AG04450 (cell line): ENCODE data around the gene NFS1. TPM values are rescaled to one million over a fixed set of nuclear protein-coding genes. Genes with fewer than 3 reads are reported as not detected.
"Not testable (repeated sequence)": the region's sequence is repeated elsewhere in the genome, so short reads cannot be mapped to it uniquely, and the experiment has no call there.

Experiments
- CTCF ChIA-PET: fragments of 300-600, 350-600 bp; formaldehyde crosslinking; extraction: SDS; loops from one replicate; lab custom pipeline; 2022; ENCODE audit warnings: antibody characterized with exemption, inconsistent platforms; lab: Charles Lee
- POLR2A ChIA-PET: fragments of 350-600 bp; formaldehyde crosslinking; extraction: SDS; loops from one replicate; lab custom pipeline; 2021; ENCODE audit warnings: antibody characterized with exemption, inconsistent platforms; lab: Yijun Ruan, JAX
- DNase-seq: peaks from one replicate; pipeline ENCODE4 v3.0.0-alpha.2; 2011; ENCODE audit warnings: low read depth, low spot score
- H3K27ac ChIP-seq: one replicate; pipeline ENCODE4 v1.5.1; 2012; ENCODE audit warnings: low read depth, low read length, control low read depth
- H3K27me3 ChIP-seq: one replicate; pipeline ENCODE4 v1.6.0; 2012; ENCODE audit warnings: low read length; ENCODE audit not compliant: control insufficient read depth, insufficient read depth
- H3K4me3 ChIP-seq: 2 replicates; pipeline ENCODE4 v1.5.1; 2011; ENCODE audit warnings: mild to moderate bottlenecking, low read depth, low read length, control low read depth
- H3K9me3 ChIP-seq: 2 replicates; pipeline ENCODE4 v1.5.1; 2012; ENCODE audit warnings: low read length; ENCODE audit not compliant: control insufficient read depth, insufficient read depth
- polyA plus RNA-seq: library from polyadenylated mRNA; depleted of rRNA; stranded (reverse); fragments of >200 nt; gene quantifications from 2 replicates; pipeline ENCODE4 v1.2.3, GENCODE V29; 2011
- TF ChIP-seq, protein P1 (sequence below): IDR thresholded peaks from 2 replicates; pipeline ENCODE4 v1.5.1; 2011; ENCODE audit warnings: low read depth, low read length, control low read depth, inconsistent platforms

NFS1 gene
- polyA plus RNA-seq, 1 experiment: 44.4 TPM

DNA sequence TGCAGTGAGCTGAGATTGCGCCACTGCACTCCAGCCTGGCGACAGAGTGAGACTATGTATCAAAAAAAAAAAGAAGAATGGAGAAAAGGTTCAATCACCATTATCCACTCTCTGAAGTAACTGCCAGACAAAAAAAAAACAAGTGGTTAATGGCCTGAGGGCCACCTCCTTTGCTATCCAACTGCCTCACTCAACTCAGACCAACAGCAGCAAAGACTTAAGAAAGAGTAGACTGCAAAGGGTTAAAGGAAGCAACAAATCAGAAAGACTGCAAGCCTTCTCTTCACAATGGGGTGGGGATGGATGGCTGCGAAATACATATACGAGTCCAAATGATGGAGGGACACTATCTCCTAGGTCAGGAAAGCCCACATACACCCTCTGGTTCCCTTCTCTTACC lies 3.2 kb downstream of the NFS1 start:
- Histone ChIP-seq H3K4me3 (no peak overlapping the region), H3K27ac (no peak overlapping the region), H3K9me3 (peaks cover 4% of the 10 kb centered on the region; the same call in 1 of the 2 replicates), H3K27me3 (no peaks in the 10 kb centered on the region)
- ChIA-PET POLR2A (no interaction called here), CTCF (no interaction called here)
- TF ChIP-seq, protein P1, sequence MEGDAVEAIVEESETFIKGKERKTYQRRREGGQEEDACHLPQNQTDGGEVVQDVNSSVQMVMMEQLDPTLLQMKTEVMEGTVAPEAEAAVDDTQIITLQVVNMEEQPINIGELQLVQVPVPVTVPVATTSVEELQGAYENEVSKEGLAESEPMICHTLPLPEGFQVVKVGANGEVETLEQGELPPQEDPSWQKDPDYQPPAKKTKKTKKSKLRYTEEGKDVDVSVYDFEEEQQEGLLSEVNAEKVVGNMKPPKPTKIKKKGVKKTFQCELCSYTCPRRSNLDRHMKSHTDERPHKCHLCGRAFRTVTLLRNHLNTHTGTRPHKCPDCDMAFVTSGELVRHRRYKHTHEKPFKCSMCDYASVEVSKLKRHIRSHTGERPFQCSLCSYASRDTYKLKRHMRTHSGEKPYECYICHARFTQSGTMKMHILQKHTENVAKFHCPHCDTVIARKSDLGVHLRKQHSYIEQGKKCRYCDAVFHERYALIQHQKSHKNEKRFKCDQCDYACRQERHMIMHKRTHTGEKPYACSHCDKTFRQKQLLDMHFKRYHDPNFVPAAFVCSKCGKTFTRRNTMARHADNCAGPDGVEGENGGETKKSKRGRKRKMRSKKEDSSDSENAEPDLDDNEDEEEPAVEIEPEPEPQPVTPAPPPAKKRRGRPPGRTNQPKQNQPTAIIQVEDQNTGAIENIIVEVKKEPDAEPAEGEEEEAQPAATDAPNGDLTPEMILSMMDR: no peak
- no peak for DNase-seq

DNA sequence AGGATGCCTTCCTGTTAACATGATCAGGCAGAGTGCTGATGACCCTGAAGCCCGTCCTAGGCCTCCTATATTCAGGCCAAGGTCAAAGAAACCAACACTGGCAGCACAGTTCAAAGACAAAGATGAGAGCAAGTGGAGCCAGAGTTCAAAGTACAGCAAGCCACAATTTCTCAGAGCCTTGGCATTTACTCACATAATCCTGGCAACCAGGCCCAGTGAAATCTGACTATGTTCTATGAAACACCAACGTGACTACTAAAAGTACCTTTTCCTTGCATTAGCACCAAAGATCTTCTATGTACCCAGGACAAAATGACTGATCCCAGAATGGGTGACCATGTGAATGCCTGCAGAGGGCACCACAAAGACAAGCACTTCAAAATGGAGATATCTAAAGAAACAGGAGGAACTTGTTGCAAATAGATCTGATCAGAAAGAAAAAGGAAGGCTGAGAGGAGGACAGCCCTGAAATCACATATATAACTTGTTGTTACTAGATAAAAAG lies 3.9 kb downstream of the NFS1 start:
- ChIA-PET CTCF (no interaction called here), POLR2A (no interaction called here)
- Histone ChIP-seq H3K27ac (no peak overlapping the region), H3K27me3 (no peaks in the 10 kb centered on the region), H3K9me3 (peaks cover 4% of the 10 kb centered on the region; the same call in 1 of the 2 replicates), H3K4me3 (no peak overlapping the region)
- no peak for DNase-seq
- TF ChIP-seq, protein P1: no peak

DNA sequence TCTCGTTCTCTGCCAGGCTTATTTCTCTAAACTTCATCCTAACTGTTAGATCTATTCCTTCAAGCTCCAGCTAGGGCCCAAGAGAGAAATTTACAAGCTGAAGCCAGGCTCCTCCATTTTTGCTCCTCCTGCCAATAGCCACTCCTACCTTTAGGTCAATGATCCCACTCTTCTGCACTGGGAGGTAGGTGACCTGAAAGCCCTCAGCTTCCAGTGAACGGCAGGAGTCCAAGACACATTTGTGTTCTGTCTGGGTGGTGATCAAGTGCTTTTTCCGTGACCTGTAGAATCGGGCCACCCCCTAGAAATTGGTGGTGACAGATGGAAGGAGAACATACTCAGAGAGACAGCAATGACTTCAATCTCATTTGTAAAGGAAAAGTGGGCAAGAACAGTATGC lies 8.9 kb downstream of the NFS1 start:
- no peaks in the 10 kb centered on the region; the same call in 1 of the 2 replicates for H3K9me3 ChIP-seq
- H3K27me3 ChIP-seq: no peaks in the 10 kb centered on the region
- POLR2A ChIA-PET: no interaction called here
- TF ChIP-seq, protein P1: no peak
- H3K27ac ChIP-seq: no peak overlapping the region
- no peak overlapping the region for H3K4me3 ChIP-seq
- CTCF ChIA-PET: no interaction called here
- no peak for DNase-seq

DNA sequence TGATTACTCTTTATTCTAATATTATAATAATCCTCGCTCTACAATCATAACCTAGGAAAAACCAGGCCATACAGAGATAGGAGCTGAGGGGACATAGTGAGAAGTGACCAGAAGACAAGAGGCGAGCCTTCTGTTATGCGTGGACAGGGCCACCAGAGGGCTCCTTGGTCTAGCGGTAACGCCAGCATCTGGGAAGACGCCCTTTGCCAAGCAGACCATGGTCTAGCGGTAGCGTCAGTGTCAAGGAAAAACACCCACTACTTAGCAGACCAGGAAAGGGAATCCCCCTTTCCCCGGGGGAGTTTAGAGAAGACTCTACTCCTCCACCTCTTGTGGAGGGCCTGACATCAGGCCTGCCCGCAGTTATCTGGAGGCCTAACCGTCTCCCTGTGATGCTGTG lies 12.3 kb downstream of the NFS1 start:
- CTCF ChIA-PET, DNase-seq: not testable (repeated sequence)
- POLR2A ChIA-PET: interaction anchor here (0.6 kb wide), 2 partner anchors 11 to 129 kb away, joined by 3 to 4 read pairs; no protein-coding TSS in a partner anchor

DNA sequence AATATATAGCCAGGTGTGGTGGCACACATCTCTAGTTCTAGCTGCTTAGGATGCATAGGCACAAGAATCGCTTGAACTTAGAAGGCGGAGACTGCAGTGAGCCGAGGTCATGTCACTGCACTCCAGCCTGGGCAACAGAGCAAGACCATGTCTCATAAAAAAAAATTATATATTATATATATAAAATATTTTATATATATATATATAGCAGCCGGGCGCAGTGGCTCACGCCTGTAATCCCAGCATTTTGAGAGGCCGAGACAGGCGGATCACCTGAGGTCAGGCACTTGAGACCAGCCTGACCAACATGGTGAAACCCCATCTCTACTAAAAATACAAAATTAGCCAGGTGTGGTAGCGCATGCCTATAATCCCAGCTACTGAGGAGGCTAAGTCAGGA lies 13.8 kb downstream of the NFS1 start:
- POLR2A ChIA-PET: interaction anchor here (0.6 kb wide), 1 partner anchor 12 kb away, joined by 7 read pairs; no protein-coding TSS in a partner anchor
- H3K27ac ChIP-seq, DNase-seq, H3K4me3 ChIP-seq, H3K9me3 ChIP-seq, H3K27me3 ChIP-seq, CTCF ChIA-PET: not testable (repeated sequence)

More for the DNA sequence above, 12.3 kb downstream of the NFS1 start:
- not testable (repeated sequence) for H3K27ac ChIP-seq, H3K27me3 ChIP-seq, H3K9me3 ChIP-seq, H3K4me3 ChIP-seq

DNA sequence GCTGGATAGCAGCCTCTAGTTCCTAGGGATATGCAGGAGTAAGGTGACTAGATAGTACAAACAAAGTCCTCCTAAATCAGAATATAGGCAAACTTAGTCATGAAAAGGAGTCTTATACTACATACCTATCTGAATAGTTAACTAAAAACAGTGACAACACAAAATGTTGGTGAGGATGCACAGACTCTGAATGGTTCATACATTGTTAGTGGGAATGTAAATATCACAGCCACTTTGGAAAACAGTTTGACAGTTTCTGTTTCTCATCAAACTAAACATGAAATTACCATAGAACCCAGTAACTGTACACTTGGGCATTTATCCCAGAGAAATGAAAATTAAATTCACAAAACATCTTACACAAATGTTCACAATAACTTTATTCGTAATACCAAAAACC lies 17.2 kb downstream of the NFS1 start:
- ChIA-PET CTCF (no interaction called here), POLR2A (no interaction called here)

More for the DNA sequence above, 17.2 kb downstream of the NFS1 start:
- Histone ChIP-seq H3K27ac (no peak overlapping the region), H3K9me3 (no peaks in the 10 kb centered on the region), H3K4me3 (no peak overlapping the region), H3K27me3 (no peaks in the 10 kb centered on the region)
- DNase-seq: no peak
- TF ChIP-seq, protein P1: no peak
